Stimulated activated CD4-positive, alpha-beta T cell treated with anti-CD3 and anti-CD28 coated beads, Interleukin-12 subunit alpha, Interleukin-12 subunit beta, amount 100 ng/mL, for 4 hours (primary cell): ENCODE measurements around the gene STIMATE.

Experiments used
- DNase-seq: peaks from one replicate; pipeline ENCODE4 v3.0.0-alpha.2; 2020

STIMATE gene

DNA sequence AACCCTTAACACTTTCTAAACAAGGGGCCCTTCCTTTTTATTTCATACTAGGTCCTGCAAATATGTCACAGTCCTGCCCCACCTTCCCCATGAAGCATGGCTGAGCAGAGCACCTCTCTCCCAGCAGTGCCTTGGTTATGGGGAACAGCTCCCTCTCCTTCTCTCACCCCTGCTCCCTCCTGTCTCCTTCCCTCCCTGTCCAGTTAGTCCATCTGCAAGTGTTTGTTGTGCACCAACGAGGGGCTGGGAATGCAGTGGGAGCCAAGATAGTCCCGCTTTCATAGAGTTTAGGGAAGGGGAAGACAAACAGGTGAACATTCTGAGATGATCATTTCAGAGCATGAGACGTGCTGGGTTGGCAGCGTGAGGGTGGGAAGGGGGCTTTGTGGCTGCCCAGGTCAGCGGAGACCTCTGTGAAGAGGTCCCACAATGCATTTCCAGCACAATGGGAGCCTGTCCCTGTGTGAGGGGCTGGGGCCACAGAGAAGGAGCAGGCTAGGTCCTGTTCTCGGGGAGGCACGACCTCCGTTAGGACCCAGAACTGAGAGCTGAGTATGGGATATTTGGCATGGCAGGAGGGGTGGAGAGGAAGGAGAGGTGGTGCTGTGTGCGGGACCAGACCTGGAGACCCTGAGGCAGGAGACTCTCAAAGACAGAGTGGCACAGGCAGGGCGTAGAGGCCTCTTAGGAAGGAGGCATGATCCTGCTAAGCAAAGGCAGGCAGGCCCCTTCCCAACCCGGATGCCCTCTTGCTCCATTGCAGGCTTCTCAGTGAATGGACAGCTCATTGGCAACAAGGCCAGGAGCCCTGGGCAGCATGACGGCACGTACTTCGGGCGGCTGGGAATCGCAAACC is 108.2 kb downstream of the STIMATE start:
- DNase-seq: no peak

DNA sequence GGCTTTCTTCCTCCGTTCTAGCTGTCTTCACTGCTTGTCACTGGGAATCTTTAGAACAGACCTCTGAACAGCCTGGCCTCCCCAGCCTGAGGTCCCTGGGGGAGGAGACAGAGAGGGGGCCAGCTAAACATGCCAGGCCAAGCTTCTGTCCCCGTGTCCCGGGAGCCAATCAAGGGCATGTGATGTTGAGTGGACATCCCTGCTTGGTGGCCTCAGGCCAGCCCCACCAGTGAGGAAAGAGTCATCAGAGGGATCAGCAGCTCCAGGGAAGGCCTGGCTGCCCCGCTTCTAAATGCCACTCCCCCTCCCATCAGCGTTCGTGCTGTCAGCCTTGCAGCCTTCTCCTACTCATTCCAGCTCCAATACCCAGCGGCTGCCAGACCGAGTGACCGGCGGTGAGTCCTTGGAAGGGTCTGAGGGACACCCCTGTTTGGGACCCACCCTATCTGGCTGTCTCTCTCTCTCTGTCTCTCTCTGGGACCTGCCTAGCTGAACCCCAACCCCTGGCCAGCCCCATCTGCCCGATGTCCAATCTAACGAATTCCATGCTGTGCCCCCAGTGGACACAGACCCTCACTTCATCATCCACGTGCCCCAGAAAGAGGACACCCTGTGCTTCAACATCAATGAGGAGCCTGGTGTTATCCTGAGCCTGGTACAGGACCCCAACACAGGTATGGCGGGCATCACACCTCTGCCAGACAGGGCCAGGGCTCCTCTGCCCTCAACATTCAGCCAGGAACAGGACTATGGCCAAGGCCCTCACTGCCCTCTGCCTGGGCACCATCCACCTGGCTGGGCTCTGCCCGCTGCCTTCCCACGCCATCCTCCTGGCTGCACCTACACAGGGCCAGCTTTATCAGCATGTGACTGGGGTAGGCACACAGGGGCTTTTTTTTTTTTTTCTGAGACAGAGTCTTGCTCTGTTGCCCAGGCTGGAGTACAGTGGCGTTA is 109.4 kb downstream of the STIMATE start:
- DNase-seq: no peak

- no peak for DNase-seq
Observed at GRCh38 chr3:52787246-52787645, 110.1 kb downstream of the STIMATE start.
